IPS-NIHi7 (cell line): ENCODE data around the gene MPHOSPH6.
"Not testable (repeated sequence)": the region's sequence is repeated elsewhere in the genome, so short reads cannot be mapped to it uniquely, and the experiment has no call there.

Experiments used
- DNase-seq: peaks from one replicate; pipeline ENCODE4 v3.0.0; 2012; ENCODE audit warnings: mixed read lengths; ENCODE audit errors: extremely low spot score

The MPHOSPH6 gene

GRCh38 chr16:82175627-82176026 is 5.6 kb upstream of the MPHOSPH6 start:
- DNase-seq: no peak

DNA sequence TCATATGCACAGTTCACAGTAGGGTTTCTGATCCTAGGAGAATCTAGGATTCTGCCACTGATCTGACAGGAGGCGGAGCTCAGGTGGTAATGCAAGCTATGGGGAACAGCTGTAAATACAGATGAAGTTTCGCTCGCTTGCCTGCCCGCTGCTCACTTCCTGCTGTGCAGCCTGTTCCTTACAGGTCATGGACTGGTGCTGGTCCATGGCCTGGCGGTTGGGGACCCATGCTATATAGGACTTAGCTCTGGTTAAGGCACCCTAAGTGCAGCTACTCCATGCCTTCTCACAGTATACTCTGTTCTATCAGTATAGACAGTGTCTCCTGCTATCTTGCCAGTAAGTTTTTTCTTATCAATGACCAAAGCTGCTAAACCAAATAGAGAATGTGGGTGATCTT is 2.4 kb downstream of the MPHOSPH6 start:
- no peak for DNase-seq

- DNase-seq: no peak
Measured at GRCh38 chr16:82160226-82160625, 9.8 kb downstream of the MPHOSPH6 start.

DNA sequence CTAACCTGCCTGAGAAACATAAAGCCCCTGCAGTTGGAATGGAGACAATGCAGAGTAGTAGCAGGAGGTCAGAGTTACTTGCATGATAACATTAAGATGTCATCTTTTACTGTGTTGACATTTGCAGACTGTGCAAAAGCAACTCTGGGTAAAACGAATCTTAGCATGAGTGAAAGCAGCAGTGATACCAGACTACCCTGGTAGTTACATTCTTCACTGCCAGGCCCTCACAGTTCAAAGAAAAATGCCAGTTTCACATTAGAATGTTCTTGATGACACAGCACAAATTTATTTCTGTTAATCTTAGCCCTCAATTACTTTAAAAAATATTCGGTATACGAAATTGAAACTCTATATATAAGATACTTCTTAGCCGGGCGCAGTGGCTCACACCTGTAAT is 12.2 kb downstream of the MPHOSPH6 start:
- DNase-seq: no peak

GRCh38 chr16:82157534-82157812 is 12.6 kb downstream of the MPHOSPH6 start:
- DNase-seq: no peak

- no peak for DNase-seq
Measured at GRCh38 chr16:82156761-82157533, 13.1 kb downstream of the MPHOSPH6 start.

DNA sequence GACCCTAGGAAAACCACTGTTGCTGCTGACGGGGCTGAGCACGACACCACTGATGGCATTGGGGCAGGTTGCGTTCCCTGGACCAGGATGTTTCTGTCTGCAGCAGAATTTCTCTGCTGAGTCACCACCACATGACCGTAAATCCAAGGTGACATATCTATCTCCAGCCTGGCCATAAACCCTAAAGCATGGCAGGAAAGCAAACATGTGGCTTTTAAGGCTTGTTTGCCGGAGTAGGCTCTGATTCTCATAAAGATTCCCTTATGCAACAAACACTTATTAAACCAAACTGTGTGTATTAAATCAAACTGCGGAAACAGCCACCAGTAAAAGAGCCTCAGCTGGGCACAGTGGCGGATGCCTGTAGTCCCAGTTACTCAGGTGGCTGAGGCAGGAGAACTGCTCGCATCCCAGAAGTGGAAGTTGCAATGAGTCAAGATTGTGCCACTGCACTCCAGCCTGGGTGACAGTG is 17.3 kb downstream of the MPHOSPH6 start:
- no peak for DNase-seq

DNA sequence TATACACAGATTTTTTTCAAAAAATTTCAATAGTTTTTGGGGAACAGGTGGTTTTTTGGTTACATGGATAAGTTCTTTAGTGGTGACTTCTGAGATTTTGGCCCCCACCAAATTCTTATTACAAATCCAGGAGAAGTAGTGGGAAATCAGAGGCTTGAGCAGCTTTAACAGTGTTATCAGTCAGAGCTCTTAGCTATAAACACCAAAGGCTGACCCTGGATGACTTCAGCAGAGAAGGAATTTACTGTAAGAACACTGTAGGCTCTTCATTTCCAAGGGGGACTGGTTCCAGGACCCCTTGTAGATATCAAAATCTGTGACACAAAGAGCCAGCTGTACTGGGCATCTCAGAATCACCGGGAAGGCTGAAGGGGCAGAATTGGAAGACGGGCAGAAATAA is 17.8 kb downstream of the MPHOSPH6 start:
- no peak for DNase-seq

GRCh38 chr16:82150549-82150948 is 19.5 kb downstream of the MPHOSPH6 start:
- no peak for DNase-seq

- no peak for DNase-seq
Measured at GRCh38 chr16:82149536-82149935, 20.5 kb downstream of the MPHOSPH6 start.

- no peak for DNase-seq
Measured at GRCh38 chr16:82147546-82147945, 22.5 kb downstream of the MPHOSPH6 start.

- DNase-seq: no peak
Measured at GRCh38 chr16:82146957-82147356, 23.1 kb downstream of the MPHOSPH6 start.

DNA sequence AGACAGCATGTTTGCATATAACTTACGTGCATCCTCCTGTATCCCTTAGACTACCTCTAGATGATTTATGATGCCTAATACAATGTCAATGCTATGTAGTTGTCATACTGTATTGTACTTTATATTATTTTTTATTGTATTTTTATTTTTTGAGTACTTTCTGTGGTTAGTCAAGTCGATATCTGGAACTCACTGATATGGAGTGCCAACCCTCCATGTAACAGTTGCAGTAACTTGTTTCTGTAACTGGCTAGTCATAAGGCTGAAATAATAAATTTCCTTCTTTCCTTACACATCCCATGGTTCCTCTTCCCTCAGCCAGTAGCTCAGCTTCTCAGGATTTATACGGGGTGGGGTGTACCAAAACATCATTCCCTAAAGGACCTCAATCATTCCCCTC is 23.5 kb downstream of the MPHOSPH6 start:
- no peak for DNase-seq

GRCh38 chr16:82139286-82139571 is 30.8 kb downstream of the MPHOSPH6 start:
- DNase-seq: not testable (repeated sequence)

- no peak for DNase-seq
Measured at GRCh38 chr16:82138478-82139285, 31.3 kb downstream of the MPHOSPH6 start.

DNA sequence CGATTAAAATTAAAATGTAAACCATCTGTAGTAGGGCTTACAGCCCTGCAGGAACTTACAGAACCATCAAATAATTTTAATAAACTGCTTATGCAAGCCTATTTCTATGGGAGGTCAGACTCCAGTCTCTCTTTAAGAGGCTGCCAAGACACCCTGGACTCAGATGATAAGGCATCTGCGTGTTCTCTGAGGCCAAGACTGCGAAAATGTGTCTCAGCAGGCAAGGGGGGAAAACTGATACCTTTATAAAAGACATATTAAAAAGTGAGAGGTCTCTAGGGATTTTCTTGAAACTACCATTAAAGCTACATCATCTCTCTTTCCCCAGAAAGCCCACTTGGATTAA is 32.2 kb downstream of the MPHOSPH6 start:
- no peak for DNase-seq

- no peak for DNase-seq
Measured at GRCh38 chr16:82136956-82137821, 32.8 kb downstream of the MPHOSPH6 start.

DNA sequence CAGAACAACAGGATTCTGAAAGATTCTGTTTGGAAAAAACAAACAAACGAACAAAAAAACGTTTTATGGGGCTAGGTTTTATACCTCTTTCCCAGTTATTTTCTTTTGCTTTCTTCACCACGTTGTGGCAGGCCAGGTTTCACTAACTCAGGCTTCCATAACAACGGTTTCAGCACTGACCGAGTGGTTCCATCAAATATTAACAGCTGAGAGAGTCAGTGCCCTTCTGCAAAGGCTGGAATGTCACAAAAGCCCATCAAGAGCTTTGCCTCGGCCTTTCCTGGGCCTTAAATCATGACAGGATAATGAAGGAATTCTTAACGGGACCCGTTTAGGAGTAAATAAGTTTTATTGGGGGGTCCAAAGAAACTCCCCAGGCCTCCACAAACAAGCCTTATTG is 34.2 kb downstream of the MPHOSPH6 start:
- no peak for DNase-seq

GRCh38 chr16:82134846-82135245 is 35.2 kb downstream of the MPHOSPH6 start:
- no peak for DNase-seq

- no peak for DNase-seq
Measured at GRCh38 chr16:82133798-82134197, 36.2 kb downstream of the MPHOSPH6 start.

- DNase-seq: no peak
Measured at GRCh38 chr16:82129881-82130280, 40.1 kb downstream of the MPHOSPH6 start.

- DNase-seq: no peak
Measured at GRCh38 chr16:82124651-82125050, 45.4 kb downstream of the MPHOSPH6 start.

DNA sequence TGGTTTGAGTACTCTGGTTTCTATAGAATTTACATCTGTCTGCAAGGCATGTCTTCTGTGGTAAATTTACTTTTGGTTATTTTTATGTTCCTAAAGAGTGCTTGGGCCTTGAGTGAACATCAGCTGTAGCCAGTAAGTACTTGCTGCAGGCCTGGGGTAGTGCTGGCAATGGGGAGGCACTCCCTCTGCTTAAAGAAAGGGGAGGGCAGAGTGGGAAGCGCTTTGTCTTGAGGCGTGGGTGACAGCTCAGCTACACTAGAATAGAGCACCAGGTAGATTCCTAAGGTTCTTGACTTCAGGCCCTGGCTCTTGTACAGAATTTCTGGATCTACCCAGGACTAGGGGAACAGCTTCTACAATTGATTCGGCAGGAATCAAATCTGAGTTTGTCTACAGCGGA is 50.6 kb downstream of the MPHOSPH6 start:
- DNase-seq: no peak
